GM12878 (cell line): ENCODE measurements around the gene GFRA1. TPM values are rescaled to one million over a fixed set of nuclear protein-coding genes. Genes with fewer than 3 reads are reported as not detected.

Experiments used
- ATAC-seq: fragments of 200-7000 bp; cut with Tn5 transposase; 3 replicates; pipeline ENCODE4 v1.9.1; 2020; ENCODE audit warnings: mild to moderate bottlenecking, moderate library complexity
- BruUV-seq: library from RNA; stranded (reverse); fragments of 400-500 nt; replicated peaks from 2 replicates; lab custom pipeline; 2021; lab: Mats Ljungman, UMichigan
- CTCF ChIA-PET: fragments of 300-600 bp; sonication (Branson Sonifier 250); formaldehyde crosslinking; extraction: SDS; loops from one replicate; lab custom pipeline; 2021; ENCODE audit warnings: inconsistent platforms; lab: Yijun Ruan, JAX
- POLR2A ChIA-PET: fragments of 350-600 bp; formaldehyde crosslinking; extraction: SDS; loops from one replicate; lab custom pipeline; 2021; ENCODE audit warnings: inconsistent platforms; lab: Charles Lee
- RAD21 ChIA-PET: fragments of 300-600 bp; sonication (Branson Sonifier 250); formaldehyde crosslinking; loops from one replicate; lab custom pipeline; 2023; ENCODE audit warnings: antibody characterized with exemption; ENCODE audit not compliant: unreplicated experiment; lab: Charles Lee
- SMC1A ChIA-PET: fragments of 300-600 bp; sonication (Branson Sonifier 250); formaldehyde crosslinking; loops from one replicate; lab custom pipeline; 2023; ENCODE audit not compliant: unreplicated experiment, uncharacterized antibody; lab: Charles Lee
- DNase-seq: peaks from one replicate; pipeline ENCODE4 v3.0.0-alpha.2; 2011; ENCODE audit warnings: low read depth, low spot score
- FAIRE-seq: peaks from 3 replicates; lab custom pipeline; 2011; peaks lifted over from hg19 to GRCh38; lab: Jason Lieb, UNC
- H2AFZ ChIP-seq: 2 replicates; pipeline ENCODE4 v1.6.0; 2011; ENCODE audit warnings: low read depth, low read length, control low read depth; ENCODE audit not compliant: control insufficient read depth
- H3K27ac ChIP-seq: 2 replicates; pipeline ENCODE4 v1.5.1; 2011; ENCODE audit warnings: control low read depth; ENCODE audit not compliant: control insufficient read depth, insufficient read depth
- H3K27me3 ChIP-seq, 2 experiments: replicated peaks in 1 of 2; 2 replicates each; pipeline versions ENCODE4 v1.6.0 to v1.6.1; 2011; ENCODE audit warnings: low read length in 1 of 2; ENCODE audit not compliant: control insufficient read depth in 2 of 2, insufficient read depth in 2 of 2
- H3K36me3 ChIP-seq, 2 experiments: 2 replicates each; pipeline ENCODE4 v1.5.1; 2011; ENCODE audit warnings: low read length in 1 of 2; ENCODE audit not compliant: control insufficient read depth in 2 of 2, insufficient read depth in 2 of 2
- H3K4me1 ChIP-seq: 2 replicates; pipeline ENCODE4 v1.6.1; 2011; ENCODE audit warnings: mild to moderate bottlenecking, low read length, moderate library complexity, mixed read lengths; ENCODE audit not compliant: control insufficient read depth, insufficient read depth
- H3K4me2 ChIP-seq: 2 replicates; pipeline ENCODE4 v1.6.0; 2011; ENCODE audit warnings: control low read depth; ENCODE audit not compliant: control insufficient read depth, insufficient read depth
- H3K4me3 ChIP-seq: fragments of 200-600 bp; sonication (generic); 2 replicates; pipeline ENCODE4 v1.5.1; 2016
- H3K79me2 ChIP-seq: 2 replicates; pipeline ENCODE4 v1.6.0; 2011; ENCODE audit warnings: low read length; ENCODE audit not compliant: control insufficient read depth, insufficient read depth
- H3K9ac ChIP-seq: 2 replicates; pipeline ENCODE4 v1.8.0; 2011; ENCODE audit warnings: low read length, control low read depth, mixed read lengths; ENCODE audit not compliant: control insufficient read depth, insufficient read depth
- H3K9me3 ChIP-seq: replicated peaks from 3 replicates; pipeline ENCODE4 v1.5.1; 2011; ENCODE audit warnings: mild to moderate bottlenecking, low read length; ENCODE audit not compliant: control insufficient read depth, insufficient read depth
- H4K20me1 ChIP-seq: 2 replicates; pipeline ENCODE4 v1.6.0; 2011; ENCODE audit not compliant: control insufficient read depth, insufficient read depth
- ESRRA ChIP-seq: IDR thresholded peaks from 2 replicates; pipeline ENCODE4 v1.6.1; 2012; ENCODE audit warnings: mild to moderate bottlenecking, low read length, improper control_type of control experiment
- STAT3 ChIP-seq: IDR thresholded peaks from 2 replicates; pipeline ENCODE4 v1.6.1; 2011; ENCODE audit warnings: low read depth, low read length, improper control_type of control experiment
- ZNF384 ChIP-seq: IDR thresholded peaks from 2 replicates; pipeline ENCODE4 v1.6.1; 2012; ENCODE audit warnings: low read depth, mild to moderate bottlenecking, low read length, improper control_type of control experiment, borderline replicate concordance
- WGBS: methylation state at CpG from one replicate; pipeline ENCODE4 v1.1.6; 2016; ENCODE audit warnings: low lambda C conversion rate; ENCODE audit not compliant: insufficient replicate concordance, insufficient coverage; ENCODE audit errors: missing lambda C conversion rate; 5-methylcytosine and 5-hydroxymethylcytosine counted together
- in situ Hi-C: fragments of 300-500 bp; cut with MboI; formaldehyde crosslinking; loops from 9 replicates; pipeline ENCODE4 v1.14.3; 2018; ENCODE audit warnings: mixed read lengths
- intact Hi-C: fragments of 100-400 bp; cut with micrococcal nuclease; formaldehyde crosslinking; loops from one replicate; pipeline ENCODE4 v1.14.2; 2022; ENCODE audit not compliant: unreplicated experiment
- polyA plus RNA-seq, 11 experiments: library from polyadenylated mRNA; depleted of rRNA in 4 of 11; unstranded in 6 of 11; stranded (reverse) in 5 of 11; fragments of >200 nt; fragmentation: Nextera tagmentation in 4 of 11; fragmentation: Illumina TruSeq in 1 of 11; extraction: Ambion mirVana in 4 of 11; extraction: Trizol in 1 of 11; gene quantifications; 1 replicate in 1 of 11; 2 replicates in 10 of 11; pipeline versions ENCODE4 v1.2.1 to v1.2.3, GENCODE V29; 2011 to 2016; ENCODE audit warnings: inconsistent platforms in 2 of 11, missing spikeins in 2 of 11, low read depth in 1 of 11
- total RNA-seq, 4 experiments: library from RNA; depleted of rRNA in 3 of 4; stranded (reverse); fragments of >200 nt in 3 of 4; fragmentation: Illumina TruSeq in 1 of 4; extraction: Trizol in 1 of 4; gene quantifications; 2 replicates each; pipeline versions ENCODE4 v1.2.1 to v1.2.3, GENCODE V29; 2013 to 2021
- TF ChIP-seq, protein P1 (sequence below): fragments of 450-650 bp; formaldehyde crosslinking; IDR thresholded peaks from 2 replicates; pipeline ENCODE4 v1.5.0; 2022; ENCODE audit warnings: mild to moderate bottlenecking, missing genetic modification characterization
- TF ChIP-seq, protein P2 (sequence below): fragments of 450-650 bp; IDR thresholded peaks from 2 replicates; pipeline ENCODE4 v1.6.1; 2017; ENCODE audit warnings: low read depth, mild to moderate bottlenecking, moderate library complexity
- TF ChIP-seq, protein P3 (sequence below): IDR thresholded peaks from 2 replicates; pipeline ENCODE4 v1.6.1; 2012; ENCODE audit warnings: improper control_type of control experiment, low read depth, low read length; ENCODE audit not compliant: insufficient replicate concordance
- TF ChIP-seq, protein P4 (sequence below): fragments of 450-650 bp; IDR thresholded peaks from 2 replicates; pipeline ENCODE4 v1.6.1; 2014; ENCODE audit warnings: mild to moderate bottlenecking

Gene GFRA1
- total and polyA plus RNA-seq, 10 of the 15 experiments (the other 5 are each of a cell fraction or from before 2014, with no cell fraction given): 0.05 to 0.19 TPM; not detected in 8

DNA sequence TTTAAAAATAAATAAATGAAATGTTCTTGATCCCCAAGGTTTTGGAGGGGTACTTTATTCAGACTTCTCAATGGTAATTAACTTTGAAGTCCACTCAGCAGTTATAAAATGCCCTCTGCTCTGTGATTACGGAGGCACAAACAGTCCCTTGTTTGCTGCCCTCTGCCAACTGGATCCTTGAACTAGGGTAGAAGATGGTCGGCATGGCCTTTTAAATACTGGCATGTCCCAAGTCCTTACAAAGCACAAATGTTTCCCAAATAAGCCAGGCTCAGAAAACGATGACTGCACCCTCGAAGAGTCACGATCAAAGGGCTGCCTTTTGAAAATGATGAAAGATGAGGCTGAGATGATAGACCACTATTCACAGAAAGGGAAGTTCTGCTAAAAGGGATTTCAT is 47.0 kb downstream of the GFRA1 start:
- FAIRE-seq (no peak), DNase-seq (no peak), ATAC-seq (no peak)
- Histone ChIP-seq H3K4me1 (no peaks in the 10 kb centered on the region), H3K27ac (no peak overlapping the region), H4K20me1 (no peaks in the 10 kb centered on the region), H3K9ac (no peak overlapping the region), H3K4me3 (no peak overlapping the region), H3K4me2 (no peak overlapping the region), H3K27me3 (no peaks in the 10 kb centered on the region), H3K36me3 (no peaks in the 10 kb centered on the region), H3K79me2 (no peaks in the 10 kb centered on the region)
- intact Hi-C loops (no loop called here), in situ Hi-C loops (no loop called here)
- ChIA-PET RAD21 (no interaction called here), POLR2A (no interaction called here), CTCF (no interaction called here), SMC1A (no interaction called here)
- WGBS: 13% methylated on average over 5 of the region's 5 CpGs
- no TSS peak for BruUV-seq
- TF ChIP-seq, protein P1, sequence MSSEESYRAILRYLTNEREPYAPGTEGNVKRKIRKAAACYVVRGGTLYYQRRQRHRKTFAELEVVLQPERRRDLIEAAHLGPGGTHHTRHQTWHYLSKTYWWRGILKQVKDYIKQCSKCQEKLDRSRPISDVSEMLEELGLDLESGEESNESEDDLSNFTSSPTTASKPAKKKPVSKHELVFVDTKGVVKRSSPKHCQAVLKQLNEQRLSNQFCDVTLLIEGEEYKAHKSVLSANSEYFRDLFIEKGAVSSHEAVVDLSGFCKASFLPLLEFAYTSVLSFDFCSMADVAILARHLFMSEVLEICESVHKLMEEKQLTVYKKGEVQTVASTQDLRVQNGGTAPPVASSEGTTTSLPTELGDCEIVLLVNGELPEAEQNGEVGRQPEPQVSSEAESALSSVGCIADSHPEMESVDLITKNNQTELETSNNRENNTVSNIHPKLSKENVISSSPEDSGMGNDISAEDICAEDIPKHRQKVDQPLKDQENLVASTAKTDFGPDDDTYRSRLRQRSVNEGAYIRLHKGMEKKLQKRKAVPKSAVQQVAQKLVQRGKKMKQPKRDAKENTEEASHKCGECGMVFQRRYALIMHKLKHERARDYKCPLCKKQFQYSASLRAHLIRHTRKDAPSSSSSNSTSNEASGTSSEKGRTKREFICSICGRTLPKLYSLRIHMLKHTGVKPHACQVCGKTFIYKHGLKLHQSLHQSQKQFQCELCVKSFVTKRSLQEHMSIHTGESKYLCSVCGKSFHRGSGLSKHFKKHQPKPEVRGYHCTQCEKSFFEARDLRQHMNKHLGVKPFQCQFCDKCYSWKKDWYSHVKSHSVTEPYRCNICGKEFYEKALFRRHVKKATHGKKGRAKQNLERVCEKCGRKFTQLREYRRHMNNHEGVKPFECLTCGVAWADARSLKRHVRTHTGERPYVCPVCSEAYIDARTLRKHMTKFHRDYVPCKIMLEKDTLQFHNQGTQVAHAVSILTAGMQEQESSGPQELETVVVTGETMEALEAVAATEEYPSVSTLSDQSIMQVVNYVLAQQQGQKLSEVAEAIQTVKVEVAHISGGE (CRISPR knock-in tag): no peak
- TF ChIP-seq, protein P2, sequence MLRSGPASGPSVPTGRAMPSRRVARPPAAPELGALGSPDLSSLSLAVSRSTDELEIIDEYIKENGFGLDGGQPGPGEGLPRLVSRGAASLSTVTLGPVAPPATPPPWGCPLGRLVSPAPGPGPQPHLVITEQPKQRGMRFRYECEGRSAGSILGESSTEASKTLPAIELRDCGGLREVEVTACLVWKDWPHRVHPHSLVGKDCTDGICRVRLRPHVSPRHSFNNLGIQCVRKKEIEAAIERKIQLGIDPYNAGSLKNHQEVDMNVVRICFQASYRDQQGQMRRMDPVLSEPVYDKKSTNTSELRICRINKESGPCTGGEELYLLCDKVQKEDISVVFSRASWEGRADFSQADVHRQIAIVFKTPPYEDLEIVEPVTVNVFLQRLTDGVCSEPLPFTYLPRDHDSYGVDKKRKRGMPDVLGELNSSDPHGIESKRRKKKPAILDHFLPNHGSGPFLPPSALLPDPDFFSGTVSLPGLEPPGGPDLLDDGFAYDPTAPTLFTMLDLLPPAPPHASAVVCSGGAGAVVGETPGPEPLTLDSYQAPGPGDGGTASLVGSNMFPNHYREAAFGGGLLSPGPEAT: no peak
- TF ChIP-seq ZNF384: no peak
- no peak for TF ChIP-seq ESRRA
- TF ChIP-seq, protein P3, sequence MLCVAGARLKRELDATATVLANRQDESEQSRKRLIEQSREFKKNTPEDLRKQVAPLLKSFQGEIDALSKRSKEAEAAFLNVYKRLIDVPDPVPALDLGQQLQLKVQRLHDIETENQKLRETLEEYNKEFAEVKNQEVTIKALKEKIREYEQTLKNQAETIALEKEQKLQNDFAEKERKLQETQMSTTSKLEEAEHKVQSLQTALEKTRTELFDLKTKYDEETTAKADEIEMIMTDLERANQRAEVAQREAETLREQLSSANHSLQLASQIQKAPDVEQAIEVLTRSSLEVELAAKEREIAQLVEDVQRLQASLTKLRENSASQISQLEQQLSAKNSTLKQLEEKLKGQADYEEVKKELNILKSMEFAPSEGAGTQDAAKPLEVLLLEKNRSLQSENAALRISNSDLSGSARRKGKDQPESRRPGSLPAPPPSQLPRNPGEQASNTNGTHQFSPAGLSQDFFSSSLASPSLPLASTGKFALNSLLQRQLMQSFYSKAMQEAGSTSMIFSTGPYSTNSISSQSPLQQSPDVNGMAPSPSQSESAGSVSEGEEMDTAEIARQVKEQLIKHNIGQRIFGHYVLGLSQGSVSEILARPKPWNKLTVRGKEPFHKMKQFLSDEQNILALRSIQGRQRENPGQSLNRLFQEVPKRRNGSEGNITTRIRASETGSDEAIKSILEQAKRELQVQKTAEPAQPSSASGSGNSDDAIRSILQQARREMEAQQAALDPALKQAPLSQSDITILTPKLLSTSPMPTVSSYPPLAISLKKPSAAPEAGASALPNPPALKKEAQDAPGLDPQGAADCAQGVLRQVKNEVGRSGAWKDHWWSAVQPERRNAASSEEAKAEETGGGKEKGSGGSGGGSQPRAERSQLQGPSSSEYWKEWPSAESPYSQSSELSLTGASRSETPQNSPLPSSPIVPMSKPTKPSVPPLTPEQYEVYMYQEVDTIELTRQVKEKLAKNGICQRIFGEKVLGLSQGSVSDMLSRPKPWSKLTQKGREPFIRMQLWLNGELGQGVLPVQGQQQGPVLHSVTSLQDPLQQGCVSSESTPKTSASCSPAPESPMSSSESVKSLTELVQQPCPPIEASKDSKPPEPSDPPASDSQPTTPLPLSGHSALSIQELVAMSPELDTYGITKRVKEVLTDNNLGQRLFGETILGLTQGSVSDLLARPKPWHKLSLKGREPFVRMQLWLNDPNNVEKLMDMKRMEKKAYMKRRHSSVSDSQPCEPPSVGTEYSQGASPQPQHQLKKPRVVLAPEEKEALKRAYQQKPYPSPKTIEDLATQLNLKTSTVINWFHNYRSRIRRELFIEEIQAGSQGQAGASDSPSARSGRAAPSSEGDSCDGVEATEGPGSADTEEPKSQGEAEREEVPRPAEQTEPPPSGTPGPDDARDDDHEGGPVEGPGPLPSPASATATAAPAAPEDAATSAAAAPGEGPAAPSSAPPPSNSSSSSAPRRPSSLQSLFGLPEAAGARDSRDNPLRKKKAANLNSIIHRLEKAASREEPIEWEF: no peak
- no peak for TF ChIP-seq STAT3
- TF ChIP-seq, protein P4, sequence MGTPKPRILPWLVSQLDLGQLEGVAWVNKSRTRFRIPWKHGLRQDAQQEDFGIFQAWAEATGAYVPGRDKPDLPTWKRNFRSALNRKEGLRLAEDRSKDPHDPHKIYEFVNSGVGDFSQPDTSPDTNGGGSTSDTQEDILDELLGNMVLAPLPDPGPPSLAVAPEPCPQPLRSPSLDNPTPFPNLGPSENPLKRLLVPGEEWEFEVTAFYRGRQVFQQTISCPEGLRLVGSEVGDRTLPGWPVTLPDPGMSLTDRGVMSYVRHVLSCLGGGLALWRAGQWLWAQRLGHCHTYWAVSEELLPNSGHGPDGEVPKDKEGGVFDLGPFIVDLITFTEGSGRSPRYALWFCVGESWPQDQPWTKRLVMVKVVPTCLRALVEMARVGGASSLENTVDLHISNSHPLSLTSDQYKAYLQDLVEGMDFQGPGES: no peak
- TF ChIP-seq, all 136 proteins: peak for 0
- no peaks in the 10 kb centered on the region for H3K9me3 ChIP-seq
- H2AFZ ChIP-seq: no peak overlapping the region
